MG63 (cell line): ENCODE results near the gene TSKS. TPM values are rescaled to one million over a fixed set of nuclear protein-coding genes. Genes with fewer than 3 reads are reported as not detected.

Experiments used
- DNase-seq: peaks from one replicate; pipeline ENCODE4 v3.0.0-alpha.2; 2020
- H3K27me3 ChIP-seq: fragments of 250-450 bp; sonication (Bioruptor Pico); 2 replicates; pipeline ENCODE4 v1.5.1; 2020; ENCODE audit warnings: mild to moderate bottlenecking, moderate library complexity
- H3K36me3 ChIP-seq: fragments of 250-450 bp; sonication (Bioruptor Pico); 2 replicates; pipeline ENCODE4 v1.5.1; 2020; ENCODE audit warnings: mild to moderate bottlenecking, moderate library complexity
- H3K4me3 ChIP-seq: fragments of 250-450 bp; sonication (Bioruptor Pico); 2 replicates; pipeline ENCODE4 v1.5.1; 2020; ENCODE audit warnings: mild to moderate bottlenecking, moderate library complexity
- H3K9me3 ChIP-seq: fragments of 250-450 bp; sonication (Bioruptor Pico); 2 replicates; pipeline ENCODE4 v1.5.1; 2020; ENCODE audit warnings: mild to moderate bottlenecking, moderate library complexity
- total RNA-seq: library from RNA; depleted of rRNA; stranded (reverse); fragments of >200 nt; shearing (Covaris generic); gene quantifications from 2 replicates; pipeline ENCODE4 v1.2.3, GENCODE V29; 2014; ENCODE audit warnings: low replicate concordance

TSKS gene
- total RNA-seq, 1 experiment from 2014 or later = not detected

DNA sequence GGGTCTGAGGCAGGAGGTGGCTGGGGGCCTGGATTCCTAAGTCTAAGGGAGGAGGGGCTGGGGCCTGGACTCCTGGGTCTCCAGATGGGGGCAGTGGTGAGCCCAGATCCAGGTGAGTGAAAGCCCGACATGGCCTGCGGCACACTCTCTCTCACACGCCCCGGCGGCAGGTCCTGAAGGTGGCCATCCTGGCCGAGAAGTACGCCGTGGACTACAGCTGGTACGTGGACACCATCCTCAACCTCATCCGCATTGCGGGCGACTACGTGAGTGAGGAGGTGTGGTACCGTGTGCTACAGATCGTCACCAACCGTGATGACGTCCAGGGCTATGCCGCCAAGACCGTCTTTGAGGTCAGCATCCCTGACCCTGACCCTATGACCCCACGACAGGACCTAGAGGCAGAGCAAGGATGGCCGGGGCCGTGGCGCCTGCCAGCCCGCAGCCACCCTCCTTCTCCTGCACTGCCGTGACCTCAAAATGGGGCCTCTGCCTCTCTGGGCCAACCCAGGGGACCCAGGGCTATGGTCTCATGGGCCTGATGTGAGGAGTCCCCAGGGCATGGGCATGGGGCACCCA lies 36.8 kb upstream of the TSKS start:
- Histone ChIP-seq H3K9me3 (no peaks in the 10 kb centered on the region), H3K27me3 (no peaks in the 10 kb centered on the region), H3K36me3 (peaks cover 62% of the 10 kb centered on the region), H3K4me3 (no peak overlapping the region)
- DNase-seq = no peak

GRCh38 chr19:49799271-49799797 lies 36.2 kb upstream of the TSKS start:
- DNase-seq = no peak
- Histone ChIP-seq H3K36me3 (peaks cover 64% of the 10 kb centered on the region), H3K4me3 (no peak overlapping the region), H3K27me3 (no peaks in the 10 kb centered on the region), H3K9me3 (no peaks in the 10 kb centered on the region)

DNA sequence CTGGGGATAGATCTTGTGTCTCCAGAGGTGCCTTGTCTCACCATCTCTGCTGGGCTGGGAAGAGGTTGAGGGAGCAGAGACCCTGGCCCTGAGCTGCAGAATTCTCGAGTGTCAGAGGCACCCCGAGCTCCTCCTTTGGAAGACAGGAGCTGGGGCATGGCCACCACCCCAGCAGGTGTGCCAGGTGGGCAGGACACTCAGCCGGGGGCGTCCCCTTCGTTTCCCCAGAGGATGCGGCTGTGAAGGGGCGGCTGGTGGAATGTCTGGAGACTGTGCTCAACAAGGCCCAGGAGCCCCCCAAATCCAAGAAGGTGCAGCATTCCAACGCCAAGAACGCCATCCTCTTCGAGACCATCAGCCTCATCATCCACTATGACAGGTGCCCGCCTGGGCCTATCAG lies 35.5 kb upstream of the TSKS start:
- Histone ChIP-seq H3K36me3 (peaks cover 60% of the 10 kb centered on the region), H3K4me3 (no peak overlapping the region), H3K9me3 (no peaks in the 10 kb centered on the region), H3K27me3 (no peaks in the 10 kb centered on the region)
- DNase-seq = no peak

- DNase-seq = no peak
- Histone ChIP-seq H3K36me3 (peaks cover 66% of the 10 kb centered on the region), H3K9me3 (no peaks in the 10 kb centered on the region), H3K4me3 (no peak overlapping the region), H3K27me3 (no peaks in the 10 kb centered on the region)
Measured at GRCh38 chr19:49795615-49796014, 32.5 kb upstream of the TSKS start.

DNA sequence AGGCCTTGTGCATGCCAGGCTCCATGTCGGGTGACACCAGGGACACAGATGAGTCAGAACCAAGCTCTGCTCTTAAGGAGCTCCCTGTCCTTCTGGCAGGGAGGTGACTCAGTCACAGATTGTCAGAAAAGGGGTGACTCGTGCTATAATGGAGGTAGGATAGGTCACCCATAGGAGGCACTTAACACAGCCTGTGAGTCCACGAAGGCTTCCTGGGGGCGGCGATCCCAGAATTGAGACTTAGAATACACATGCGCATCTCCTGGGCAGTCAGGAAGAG lies 30.4 kb upstream of the TSKS start:
- Histone ChIP-seq H3K27me3 (no peaks in the 10 kb centered on the region), H3K9me3 (no peaks in the 10 kb centered on the region), H3K4me3 (no peak overlapping the region), H3K36me3 (peaks cover 55% of the 10 kb centered on the region)
- peak; percentile 27 for DNase-seq

- no peaks in the 10 kb centered on the region for H3K27me3 ChIP-seq
- DNase-seq = no peak
- H3K9me3 ChIP-seq = no peaks in the 10 kb centered on the region
- H3K4me3 ChIP-seq = no peak overlapping the region
- H3K36me3 ChIP-seq = peaks cover 53% of the 10 kb centered on the region
Measured at GRCh38 chr19:49792829-49793560, 29.9 kb upstream of the TSKS start.

- peaks cover 54% of the 10 kb centered on the region for H3K36me3 ChIP-seq
- no peak for DNase-seq
- no peak overlapping the region for H3K4me3 ChIP-seq
- H3K9me3 ChIP-seq = no peaks in the 10 kb centered on the region
- H3K27me3 ChIP-seq = no peaks in the 10 kb centered on the region
Measured at GRCh38 chr19:49791776-49792445, 28.8 kb upstream of the TSKS start.

GRCh38 chr19:49790866-49791265 lies 27.8 kb upstream of the TSKS start:
- Histone ChIP-seq H3K36me3 (peaks cover 49% of the 10 kb centered on the region), H3K4me3 (no peak overlapping the region), H3K9me3 (no peaks in the 10 kb centered on the region), H3K27me3 (no peaks in the 10 kb centered on the region)
- no peak for DNase-seq

DNA sequence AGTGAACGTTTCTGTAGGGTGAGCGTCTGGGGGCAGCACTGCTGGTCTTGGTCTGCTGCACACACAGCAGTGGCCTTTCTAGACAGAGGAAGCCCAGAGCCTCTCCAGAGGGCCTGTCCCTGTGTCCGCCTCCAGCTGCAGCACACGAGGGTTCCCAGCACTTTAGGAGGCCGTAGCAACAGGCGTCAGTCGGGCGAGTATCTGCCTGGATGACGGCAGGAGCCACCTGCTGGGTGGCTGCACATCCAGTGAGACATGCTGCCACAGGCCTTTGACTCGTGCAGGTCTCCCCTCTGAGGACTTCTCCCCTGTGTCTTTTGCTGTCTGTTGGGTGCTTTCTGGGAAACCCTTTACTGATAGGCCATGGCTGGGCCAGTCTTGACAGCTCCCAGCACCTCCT lies 25.8 kb upstream of the TSKS start:
- no peak overlapping the region for H3K4me3 ChIP-seq
- H3K27me3 ChIP-seq = no peaks in the 10 kb centered on the region
- peaks cover 41% of the 10 kb centered on the region for H3K36me3 ChIP-seq
- DNase-seq = no peak
- no peaks in the 10 kb centered on the region for H3K9me3 ChIP-seq

DNA sequence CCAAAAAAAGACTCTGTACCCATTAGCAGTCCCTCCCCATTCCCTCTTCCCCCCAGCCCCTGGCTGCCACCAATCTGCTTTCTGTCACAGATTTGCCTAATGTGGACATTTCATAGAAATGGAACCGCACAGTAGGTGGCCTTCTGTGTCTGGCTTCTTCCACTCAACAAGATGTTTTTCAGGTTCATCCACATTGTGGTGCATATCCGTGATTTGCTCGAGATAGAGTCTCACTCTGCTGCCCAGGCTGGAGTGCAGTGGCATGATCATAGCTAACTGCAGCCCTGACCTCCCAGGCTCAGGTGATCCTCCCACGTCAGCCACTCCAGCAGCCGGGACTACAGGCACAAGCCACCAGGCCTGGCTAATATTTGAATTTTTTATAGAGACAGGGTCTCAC lies 24.6 kb upstream of the TSKS start:
- H3K27me3 ChIP-seq = no peaks in the 10 kb centered on the region
- H3K4me3 ChIP-seq = no peak overlapping the region
- DNase-seq = no peak
- peaks cover 44% of the 10 kb centered on the region for H3K36me3 ChIP-seq
- no peaks in the 10 kb centered on the region for H3K9me3 ChIP-seq

DNA sequence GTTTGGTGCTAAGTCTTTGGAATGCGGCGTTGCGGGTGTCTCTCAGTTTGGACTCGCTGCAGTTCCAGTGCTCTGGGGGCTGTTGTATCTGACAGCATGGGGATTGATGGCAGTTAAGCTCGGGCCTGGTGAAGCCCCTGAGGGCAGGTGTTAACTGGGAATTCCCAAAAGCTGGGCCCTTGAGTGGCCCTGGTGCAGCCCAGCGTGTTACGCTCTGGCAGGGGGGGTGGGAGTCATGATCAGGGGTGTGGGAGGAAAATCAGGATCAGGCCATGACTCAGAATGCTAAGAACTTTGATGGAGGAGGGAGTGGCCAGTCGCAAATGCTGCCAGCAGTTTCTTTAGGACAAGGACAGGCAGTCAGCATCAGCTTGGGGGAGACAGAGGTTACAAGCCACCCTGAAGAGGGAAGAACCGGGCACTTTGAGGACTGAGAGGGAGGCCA lies 23.3 kb upstream of the TSKS start:
- no peaks in the 10 kb centered on the region for H3K9me3 ChIP-seq
- H3K27me3 ChIP-seq = no peaks in the 10 kb centered on the region
- DNase-seq = no peak
- peaks cover 50% of the 10 kb centered on the region for H3K36me3 ChIP-seq
- H3K4me3 ChIP-seq = no peak overlapping the region

GRCh38 chr19:49782515-49782914 lies 19.4 kb upstream of the TSKS start:
- Histone ChIP-seq H3K27me3 (no peaks in the 10 kb centered on the region), H3K9me3 (no peaks in the 10 kb centered on the region), H3K4me3 (no peak overlapping the region), H3K36me3 (peaks cover 43% of the 10 kb centered on the region)
- DNase-seq = no peak

- no peak for DNase-seq
- Histone ChIP-seq H3K9me3 (no peaks in the 10 kb centered on the region), H3K27me3 (no peaks in the 10 kb centered on the region), H3K36me3 (peaks cover 46% of the 10 kb centered on the region), H3K4me3 (no peak overlapping the region)
Measured at GRCh38 chr19:49781394-49781793, 18.3 kb upstream of the TSKS start.

DNA sequence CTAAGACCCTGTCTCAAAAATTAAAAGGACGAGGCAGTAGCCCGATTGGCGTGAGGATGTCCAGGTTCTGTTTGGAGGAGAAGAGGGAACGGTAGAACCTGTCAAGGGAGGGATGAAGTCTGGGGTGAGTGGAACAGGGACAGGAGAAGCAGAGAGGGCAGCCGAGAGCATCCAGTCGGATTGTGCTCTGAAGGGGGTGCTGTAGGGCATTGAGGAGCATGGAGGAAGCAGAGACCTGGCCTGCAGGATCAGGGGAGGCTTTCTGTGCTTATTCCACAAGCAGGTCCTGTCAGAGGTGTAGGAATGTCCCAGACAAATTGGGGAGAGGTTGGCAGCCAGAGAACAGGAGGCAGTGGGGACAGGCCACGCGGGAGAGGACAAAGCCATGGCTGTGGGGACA lies 17.8 kb upstream of the TSKS start:
- DNase-seq = no peak
- no peak overlapping the region for H3K4me3 ChIP-seq
- no peaks in the 10 kb centered on the region for H3K9me3 ChIP-seq
- H3K36me3 ChIP-seq = peaks cover 44% of the 10 kb centered on the region
- H3K27me3 ChIP-seq = no peaks in the 10 kb centered on the region

GRCh38 chr19:49779731-49780555 lies 16.8 kb upstream of the TSKS start:
- Histone ChIP-seq H3K9me3 (no peaks in the 10 kb centered on the region), H3K36me3 (peaks cover 46% of the 10 kb centered on the region)
- no peak for DNase-seq

DNA sequence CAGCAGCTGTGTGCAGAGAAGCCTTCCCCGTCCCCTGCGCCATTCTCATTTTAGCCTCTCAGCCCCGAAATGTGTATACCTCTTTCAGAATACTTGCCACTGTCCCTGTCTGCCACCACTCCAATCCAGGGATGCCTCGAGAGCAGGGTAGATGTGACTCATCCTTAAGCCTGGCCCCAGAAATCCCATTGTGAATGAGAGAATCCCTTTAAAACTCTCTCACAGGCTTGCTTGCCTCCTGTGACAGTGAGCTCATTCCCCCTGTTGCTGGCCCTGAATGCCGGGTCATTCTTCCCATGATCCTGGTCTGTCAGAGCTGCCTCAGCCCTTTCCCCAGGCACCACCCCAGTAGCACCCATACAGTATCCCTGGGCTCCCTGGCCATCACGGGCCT lies 13.3 kb upstream of the TSKS start:
- Histone ChIP-seq H3K27me3 (no peaks in the 10 kb centered on the region), H3K36me3 (peaks cover 32% of the 10 kb centered on the region), H3K4me3 (no peak overlapping the region), H3K9me3 (no peaks in the 10 kb centered on the region)
- DNase-seq = no peak

More at GRCh38 chr19:49779731-49780555, 16.8 kb upstream of the TSKS start:
- no peaks in the 10 kb centered on the region for H3K27me3 ChIP-seq
- H3K4me3 ChIP-seq = no peak overlapping the region

- Histone ChIP-seq H3K27me3 (no peaks in the 10 kb centered on the region), H3K36me3 (peaks cover 32% of the 10 kb centered on the region), H3K9me3 (no peaks in the 10 kb centered on the region), H3K4me3 (no peak overlapping the region)
- no peak for DNase-seq
Measured at GRCh38 chr19:49775742-49776370, 12.8 kb upstream of the TSKS start.
